Measurements from ENCODE around the gene HTR3A.

The HTR3A gene

DNA sequence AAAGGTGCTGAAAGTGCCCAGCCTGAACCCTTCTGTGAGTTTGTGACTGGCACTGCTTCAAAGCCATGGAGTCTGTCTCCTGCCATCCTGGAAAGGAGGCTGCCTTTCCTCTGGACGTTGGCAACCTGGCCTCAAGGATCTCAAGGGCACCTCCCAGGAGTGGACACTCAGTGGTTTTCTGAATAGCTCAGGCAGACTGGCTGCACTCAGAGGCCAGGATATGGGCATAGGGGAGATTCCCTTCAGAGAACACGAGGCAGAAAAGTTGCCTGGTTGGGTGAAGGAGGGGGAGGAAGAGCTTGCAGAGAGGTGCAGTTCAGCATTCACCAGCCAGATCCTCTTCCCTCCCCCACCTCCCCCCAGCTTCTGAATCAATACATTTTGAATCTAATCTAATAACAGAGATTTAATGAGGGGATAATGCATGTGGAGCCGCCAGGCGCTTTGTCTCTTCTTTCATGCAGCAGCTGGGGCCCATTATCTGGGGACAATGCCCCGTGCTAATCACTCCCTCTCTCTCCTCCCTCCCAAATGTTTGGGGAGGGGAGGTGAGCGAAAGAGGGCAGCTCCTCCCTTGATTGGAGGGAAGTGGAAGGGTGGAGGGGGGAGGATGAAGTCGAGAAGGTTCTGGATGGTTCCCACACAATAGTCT is 17.7 kb downstream of the HTR3A start:
- H3K4me3 ChIP-seq (ENCODE audit: low read depth, low read length, poor library complexity, severe bottlenecking), result no peak overlapping the region
- H3K79me2 ChIP-seq (ENCODE audit: insufficient read depth, low read length), result no peaks in the 10 kb centered on the region
- no peak overlapping the region for H3K4me2 ChIP-seq (ENCODE audit: low read length)
- H3K9ac ChIP-seq (ENCODE audit: low read length), result no peak overlapping the region
- H3K9me3 ChIP-seq (ENCODE audit: low read length), result no peaks in the 10 kb centered on the region
- no peak overlapping the region for H3K27ac ChIP-seq (ENCODE audit: low read depth, low read length, poor library complexity, severe bottlenecking)
- no peaks in the 10 kb centered on the region for H4K20me1 ChIP-seq (ENCODE audit: insufficient read depth, low read length)
- no peaks in the 10 kb centered on the region for H3F3A ChIP-seq (ENCODE audit: insufficient read depth, low read length)
- no peaks in the 10 kb centered on the region for H3K27me3 ChIP-seq (ENCODE audit: insufficient read depth, low read length)
- TF ChIP-seq EZH2 (IDR thresholded peaks at IDR 0.05; ENCODE audit: borderline replicate concordance, low read length), result no peak
- TF ChIP-seq, protein P1, sequence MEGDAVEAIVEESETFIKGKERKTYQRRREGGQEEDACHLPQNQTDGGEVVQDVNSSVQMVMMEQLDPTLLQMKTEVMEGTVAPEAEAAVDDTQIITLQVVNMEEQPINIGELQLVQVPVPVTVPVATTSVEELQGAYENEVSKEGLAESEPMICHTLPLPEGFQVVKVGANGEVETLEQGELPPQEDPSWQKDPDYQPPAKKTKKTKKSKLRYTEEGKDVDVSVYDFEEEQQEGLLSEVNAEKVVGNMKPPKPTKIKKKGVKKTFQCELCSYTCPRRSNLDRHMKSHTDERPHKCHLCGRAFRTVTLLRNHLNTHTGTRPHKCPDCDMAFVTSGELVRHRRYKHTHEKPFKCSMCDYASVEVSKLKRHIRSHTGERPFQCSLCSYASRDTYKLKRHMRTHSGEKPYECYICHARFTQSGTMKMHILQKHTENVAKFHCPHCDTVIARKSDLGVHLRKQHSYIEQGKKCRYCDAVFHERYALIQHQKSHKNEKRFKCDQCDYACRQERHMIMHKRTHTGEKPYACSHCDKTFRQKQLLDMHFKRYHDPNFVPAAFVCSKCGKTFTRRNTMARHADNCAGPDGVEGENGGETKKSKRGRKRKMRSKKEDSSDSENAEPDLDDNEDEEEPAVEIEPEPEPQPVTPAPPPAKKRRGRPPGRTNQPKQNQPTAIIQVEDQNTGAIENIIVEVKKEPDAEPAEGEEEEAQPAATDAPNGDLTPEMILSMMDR (IDR thresholded peaks at IDR 0.05; ENCODE audit: low read length), result no peak
- H3K4me1 ChIP-seq (ENCODE audit: insufficient read depth, low read length, severe bottlenecking), result no peaks in the 10 kb centered on the region
- no peaks in the 10 kb centered on the region for H3K36me3 ChIP-seq (ENCODE audit: insufficient read depth, low read length)
- no peak overlapping the region for H2AFZ ChIP-seq (ENCODE audit: low read length)
- no peaks in the 10 kb centered on the region for H3K9me2 ChIP-seq (ENCODE audit: low read depth, low read length)

DNA sequence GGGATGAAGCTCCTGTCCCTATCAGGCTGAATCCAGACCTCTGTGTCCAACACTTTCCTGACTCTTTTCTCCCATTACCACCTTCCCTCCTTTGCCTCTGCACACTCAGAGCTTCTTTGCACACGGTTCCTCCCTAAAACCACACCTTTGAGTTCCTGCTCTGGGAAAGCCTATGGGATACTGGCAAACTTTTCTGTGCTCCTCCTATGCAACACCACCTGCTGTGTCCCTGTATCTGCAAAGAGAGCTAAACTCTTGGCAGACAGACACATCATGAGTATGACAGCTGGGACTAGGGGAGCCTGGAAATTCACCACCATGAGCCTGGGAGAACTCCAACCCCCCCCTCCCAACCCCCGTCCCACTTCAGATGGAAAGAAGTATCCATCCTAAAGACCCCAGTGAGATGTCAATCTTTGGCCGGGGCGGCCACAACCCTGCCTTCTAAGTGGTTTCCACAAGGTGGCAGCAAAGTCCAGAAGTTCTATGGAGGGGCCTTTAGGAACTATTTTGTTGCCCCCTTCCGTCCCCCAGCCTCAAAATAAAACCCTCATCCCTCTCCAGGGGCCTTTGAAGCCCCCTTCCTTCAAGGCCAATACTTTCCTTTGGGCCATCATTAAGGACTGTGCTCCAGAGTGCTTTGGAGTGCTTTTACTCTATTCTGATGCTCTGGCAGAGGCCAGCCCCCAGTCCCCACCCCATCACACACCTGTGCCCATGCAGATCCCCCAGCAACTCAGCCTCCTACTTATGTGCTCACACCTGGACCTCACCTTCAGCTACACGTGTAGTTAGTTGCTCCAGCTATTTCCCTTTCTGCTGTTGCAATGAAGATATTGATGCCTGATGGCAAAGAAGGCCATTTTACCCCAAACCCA is 19.4 kb downstream of the HTR3A start:
- no peaks in the 10 kb centered on the region for H3K4me1 ChIP-seq (ENCODE audit: insufficient read depth, low read length, severe bottlenecking)
- no peaks in the 10 kb centered on the region for H4K20me1 ChIP-seq (ENCODE audit: insufficient read depth, low read length)
- TF ChIP-seq, protein P1 (IDR thresholded peaks at IDR 0.05; ENCODE audit: low read length), result peak; percentile 72
- no peak for TF ChIP-seq EZH2 (IDR thresholded peaks at IDR 0.05; ENCODE audit: borderline replicate concordance, low read length)
- no peak overlapping the region for H3K4me3 ChIP-seq (ENCODE audit: low read depth, low read length, poor library complexity, severe bottlenecking)
- no peaks in the 10 kb centered on the region for H3K27me3 ChIP-seq (ENCODE audit: insufficient read depth, low read length)
- H3F3A ChIP-seq (ENCODE audit: insufficient read depth, low read length), result no peaks in the 10 kb centered on the region
- no peak overlapping the region for H3K27ac ChIP-seq (ENCODE audit: low read depth, low read length, poor library complexity, severe bottlenecking)
- no peak overlapping the region for H3K4me2 ChIP-seq (ENCODE audit: low read length)
- H3K9me3 ChIP-seq (ENCODE audit: low read length), result no peaks in the 10 kb centered on the region
- H3K79me2 ChIP-seq (ENCODE audit: insufficient read depth, low read length), result no peaks in the 10 kb centered on the region
- H3K9me2 ChIP-seq (ENCODE audit: low read depth, low read length), result no peaks in the 10 kb centered on the region
- H2AFZ ChIP-seq (ENCODE audit: low read length), result no peak overlapping the region
- no peaks in the 10 kb centered on the region for H3K36me3 ChIP-seq (ENCODE audit: insufficient read depth, low read length)
- H3K9ac ChIP-seq (ENCODE audit: low read length), result no peak overlapping the region

DNA sequence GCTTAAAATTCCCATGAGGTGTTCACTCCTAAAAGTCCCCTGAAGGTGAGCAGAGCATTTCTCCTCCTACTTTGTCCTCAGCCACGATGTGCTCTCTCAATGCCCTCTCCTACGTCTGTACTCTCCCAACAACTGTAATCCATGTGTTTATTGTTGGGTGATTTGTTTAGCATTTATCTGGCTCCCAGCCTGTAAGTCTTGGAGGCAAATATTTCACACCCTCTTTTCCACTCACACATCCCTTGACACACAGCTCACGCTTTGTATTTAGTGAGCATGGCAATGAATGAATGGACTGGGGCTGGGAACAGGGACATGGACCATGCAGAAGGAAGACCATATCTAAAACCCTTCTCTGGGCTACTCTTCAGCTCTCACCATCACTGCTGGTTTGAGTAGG is 22.6 kb downstream of the HTR3A start:
- no peak for TF ChIP-seq EZH2 (IDR thresholded peaks at IDR 0.05; ENCODE audit: borderline replicate concordance, low read length)
- TF ChIP-seq, protein P1 (IDR thresholded peaks at IDR 0.05; ENCODE audit: low read length), result no peak

More for the DNA sequence above, 22.6 kb downstream of the HTR3A start:
- H3K9me3 ChIP-seq (ENCODE audit: low read length), result no peaks in the 10 kb centered on the region
- H3K4me1 ChIP-seq (ENCODE audit: insufficient read depth, low read length, severe bottlenecking), result no peaks in the 10 kb centered on the region
- no peaks in the 10 kb centered on the region; the same call in 1 of the 2 replicates for H3K27me3 ChIP-seq (ENCODE audit: insufficient read depth, low read length)
- H3K79me2 ChIP-seq (ENCODE audit: insufficient read depth, low read length), result no peaks in the 10 kb centered on the region
- H3K4me2 ChIP-seq (ENCODE audit: low read length), result no peak overlapping the region
- H3K9me2 ChIP-seq (ENCODE audit: low read depth, low read length), result no peaks in the 10 kb centered on the region
- H3K36me3 ChIP-seq (ENCODE audit: insufficient read depth, low read length), result no peaks in the 10 kb centered on the region
- no peaks in the 10 kb centered on the region for H3F3A ChIP-seq (ENCODE audit: insufficient read depth, low read length)
- H3K27ac ChIP-seq (ENCODE audit: low read depth, low read length, poor library complexity, severe bottlenecking), result no peak overlapping the region
- H2AFZ ChIP-seq (ENCODE audit: low read length), result no peak overlapping the region
- H3K9ac ChIP-seq (ENCODE audit: low read length), result no peak overlapping the region
- H4K20me1 ChIP-seq (ENCODE audit: insufficient read depth, low read length), result no peaks in the 10 kb centered on the region
- H3K4me3 ChIP-seq (ENCODE audit: low read depth, low read length, poor library complexity, severe bottlenecking), result no peak overlapping the region

Data from OCI-LY1 (cell line).